Measurements from ENCODE around the gene AFF1. TPM values are rescaled to one million over a fixed set of nuclear protein-coding genes. Genes with fewer than 3 reads are reported as not detected.

Gene AFF1
- total RNA-seq, 1 donor from 2014 or later = 58.2 TPM

DNA sequence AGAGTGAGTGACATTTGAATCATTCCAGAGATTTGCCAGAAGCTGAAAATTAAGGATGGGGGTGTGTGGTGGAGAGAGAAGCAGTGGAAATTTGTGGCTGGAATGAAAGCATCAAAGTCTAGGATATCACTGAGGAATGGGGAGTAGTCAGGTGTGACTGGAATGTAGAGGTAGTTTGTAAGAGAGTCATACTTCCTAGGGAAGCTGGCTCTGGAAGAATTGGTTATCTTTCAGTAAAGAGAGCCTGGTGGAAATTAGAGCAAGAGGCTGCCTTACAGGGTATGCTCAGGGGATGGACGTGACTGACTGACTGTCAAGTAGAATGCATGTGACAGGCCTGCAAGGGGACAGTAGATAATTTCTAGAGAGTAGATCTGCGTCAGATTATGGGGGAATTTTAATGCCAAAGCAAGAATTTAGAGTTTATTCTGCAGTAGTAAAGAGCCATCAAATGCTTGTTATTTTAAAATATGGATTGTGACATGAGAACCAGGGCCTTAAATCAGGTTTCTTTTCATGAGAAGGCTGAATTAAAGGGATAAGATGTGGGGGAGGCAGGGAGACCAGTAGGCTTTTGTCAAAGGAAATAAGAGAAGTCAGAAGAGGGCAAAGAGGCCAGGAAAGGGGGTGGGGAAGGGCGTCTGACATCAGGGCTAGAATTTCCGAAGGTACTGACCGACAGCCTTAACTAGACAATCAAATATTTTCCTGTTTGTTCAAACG is 109.9 kb downstream of the AFF1 start:
- Histone ChIP-seq H3K9me3 (ENCODE audit: insufficient read depth, low read depth, low read length) (no peaks in the 10 kb centered on the region), H3K4me2 (ENCODE audit: low read length) (no peak overlapping the region), H3K9ac (ENCODE audit: low read length) (no peak overlapping the region), H2AFZ (ENCODE audit: low read depth, low read length) (no peak overlapping the region), H3K4me3 (ENCODE audit: insufficient read depth, low read depth, low read length) (no peak overlapping the region), H4K20me1 (ENCODE audit: insufficient read depth, low read length) (peaks cover 46% of the 10 kb centered on the region), H3K36me3 (ENCODE audit: insufficient read depth, low read length) (no peaks in the 10 kb centered on the region), H3K27ac (ENCODE audit: low read depth, low read length) (no peak overlapping the region), H3K4me1 (ENCODE audit: insufficient read depth, low read length) (peaks cover 3% of the 10 kb centered on the region), H3K27me3 (ENCODE audit: insufficient read depth, low read length) (no peaks in the 10 kb centered on the region), H3K79me2 (ENCODE audit: insufficient read depth, low read length) (peaks cover 36% of the 10 kb centered on the region)
- Mint-ChIP-seq H3K9me3 (ENCODE audit: unreplicated experiment) (no peaks in the 10 kb centered on the region), H3K4me3 (ENCODE audit: unreplicated experiment) (no peak overlapping the region), H3K27ac (ENCODE audit: unreplicated experiment) (no peak overlapping the region), H3K27me3 (ENCODE audit: low read depth, unreplicated experiment) (no peaks in the 10 kb centered on the region), H3K36me3 (ENCODE audit: low read depth, unreplicated experiment) (peaks cover 5% of the 10 kb centered on the region), H3K4me1 (ENCODE audit: low read depth, unreplicated experiment) (peaks cover 11% of the 10 kb centered on the region)
- no peak for DNase-seq (ENCODE audit: low read depth)
- FAIRE-seq = no peak
- TF ChIP-seq, protein P1, sequence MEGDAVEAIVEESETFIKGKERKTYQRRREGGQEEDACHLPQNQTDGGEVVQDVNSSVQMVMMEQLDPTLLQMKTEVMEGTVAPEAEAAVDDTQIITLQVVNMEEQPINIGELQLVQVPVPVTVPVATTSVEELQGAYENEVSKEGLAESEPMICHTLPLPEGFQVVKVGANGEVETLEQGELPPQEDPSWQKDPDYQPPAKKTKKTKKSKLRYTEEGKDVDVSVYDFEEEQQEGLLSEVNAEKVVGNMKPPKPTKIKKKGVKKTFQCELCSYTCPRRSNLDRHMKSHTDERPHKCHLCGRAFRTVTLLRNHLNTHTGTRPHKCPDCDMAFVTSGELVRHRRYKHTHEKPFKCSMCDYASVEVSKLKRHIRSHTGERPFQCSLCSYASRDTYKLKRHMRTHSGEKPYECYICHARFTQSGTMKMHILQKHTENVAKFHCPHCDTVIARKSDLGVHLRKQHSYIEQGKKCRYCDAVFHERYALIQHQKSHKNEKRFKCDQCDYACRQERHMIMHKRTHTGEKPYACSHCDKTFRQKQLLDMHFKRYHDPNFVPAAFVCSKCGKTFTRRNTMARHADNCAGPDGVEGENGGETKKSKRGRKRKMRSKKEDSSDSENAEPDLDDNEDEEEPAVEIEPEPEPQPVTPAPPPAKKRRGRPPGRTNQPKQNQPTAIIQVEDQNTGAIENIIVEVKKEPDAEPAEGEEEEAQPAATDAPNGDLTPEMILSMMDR (IDR thresholded peaks at IDR 0.05; ENCODE audit: insufficient read depth, low read depth, low read length) = no peak
- TF ChIP-seq EZH2 (IDR thresholded peaks at IDR 0.05; ENCODE audit: insufficient read depth, low read length) = no peak

DNA sequence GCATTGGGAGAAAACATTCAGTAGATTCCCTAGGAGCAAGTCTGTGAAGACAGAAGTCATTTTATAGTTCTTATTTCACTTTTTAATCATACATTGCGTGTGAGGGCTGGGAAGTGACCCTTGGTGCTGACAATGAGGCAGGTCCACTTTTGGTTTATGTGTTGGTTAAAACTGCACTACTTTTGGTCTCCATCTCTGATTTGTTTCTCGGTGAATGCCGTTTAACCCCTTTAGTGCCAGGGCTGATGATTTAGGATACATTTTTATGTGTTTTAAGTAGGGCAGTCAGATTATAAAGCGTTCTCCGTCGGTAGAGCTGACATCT is 110.4 kb downstream of the AFF1 start:
- H3K27ac Mint-ChIP-seq (ENCODE audit: unreplicated experiment) = no peak overlapping the region
- Histone ChIP-seq H3K4me3 (ENCODE audit: insufficient read depth, low read depth, low read length) (no peak overlapping the region), H3K9ac (ENCODE audit: low read length) (no peak overlapping the region), H3K27ac (ENCODE audit: low read depth, low read length) (no peak overlapping the region), H3K9me3 (ENCODE audit: insufficient read depth, low read depth, low read length) (no peaks in the 10 kb centered on the region), H2AFZ (ENCODE audit: low read depth, low read length) (no peak overlapping the region), H3K79me2 (ENCODE audit: insufficient read depth, low read length) (peaks cover 30% of the 10 kb centered on the region), H4K20me1 (ENCODE audit: insufficient read depth, low read length) (peaks cover 43% of the 10 kb centered on the region), H3K4me1 (ENCODE audit: insufficient read depth, low read length) (peaks cover 3% of the 10 kb centered on the region), H3K27me3 (ENCODE audit: insufficient read depth, low read length) (no peaks in the 10 kb centered on the region), H3K36me3 (ENCODE audit: insufficient read depth, low read length) (no peaks in the 10 kb centered on the region), H3K4me2 (ENCODE audit: low read length) (no peak overlapping the region)
- DNase-seq (ENCODE audit: low read depth) (no peak), FAIRE-seq (no peak)
- no peaks in the 10 kb centered on the region for H3K27me3 Mint-ChIP-seq (ENCODE audit: low read depth, unreplicated experiment)
- H3K9me3 Mint-ChIP-seq (ENCODE audit: unreplicated experiment) = no peaks in the 10 kb centered on the region
- peaks cover 13% of the 10 kb centered on the region for H3K4me1 Mint-ChIP-seq (ENCODE audit: low read depth, unreplicated experiment)
- TF ChIP-seq EZH2 (IDR thresholded peaks at IDR 0.05; ENCODE audit: insufficient read depth, low read length) = no peak
- TF ChIP-seq, protein P1 (IDR thresholded peaks at IDR 0.05; ENCODE audit: insufficient read depth, low read depth, low read length) = no peak
- no peak overlapping the region for H3K4me3 Mint-ChIP-seq (ENCODE audit: unreplicated experiment)
- H3K36me3 Mint-ChIP-seq (ENCODE audit: low read depth, unreplicated experiment) = peaks cover 5% of the 10 kb centered on the region

DNA sequence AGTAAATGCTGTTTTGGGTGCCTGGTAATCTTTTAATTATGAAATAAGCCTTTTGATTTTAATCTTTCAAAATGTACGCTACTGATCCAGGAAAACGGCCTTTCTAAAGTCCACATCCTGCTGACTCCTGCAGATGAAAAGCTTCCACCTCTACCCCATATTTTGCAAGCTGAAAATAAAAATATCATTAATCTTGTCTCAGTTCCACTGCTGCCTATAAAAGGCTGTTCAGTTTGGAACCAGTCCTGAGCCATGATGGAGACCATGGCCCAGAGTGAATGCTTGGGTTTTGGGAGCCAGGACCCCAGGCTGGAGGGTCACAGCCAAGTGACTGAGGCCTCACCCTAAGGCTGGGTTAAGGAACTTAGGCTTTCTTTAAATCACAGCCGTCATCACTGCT is 110.8 kb downstream of the AFF1 start:
- H3K36me3 Mint-ChIP-seq (ENCODE audit: low read depth, unreplicated experiment) = peaks cover 7% of the 10 kb centered on the region
- peaks cover 40% of the 10 kb centered on the region for H4K20me1 ChIP-seq (ENCODE audit: insufficient read depth, low read length)

More for the DNA sequence above, 110.8 kb downstream of the AFF1 start:
- H2AFZ ChIP-seq (ENCODE audit: low read depth, low read length) = no peak overlapping the region
- H3K4me3 ChIP-seq (ENCODE audit: insufficient read depth, low read depth, low read length) = no peak overlapping the region
- DNase-seq (ENCODE audit: low read depth) (no peak), FAIRE-seq (no peak)
- H3K4me2 ChIP-seq (ENCODE audit: low read length) = no peak overlapping the region
- Mint-ChIP-seq H3K4me3 (ENCODE audit: unreplicated experiment) (no peak overlapping the region), H3K27me3 (ENCODE audit: low read depth, unreplicated experiment) (no peaks in the 10 kb centered on the region), H3K9me3 (ENCODE audit: unreplicated experiment) (no peaks in the 10 kb centered on the region), H3K4me1 (ENCODE audit: low read depth, unreplicated experiment) (peaks cover 17% of the 10 kb centered on the region), H3K27ac (ENCODE audit: unreplicated experiment) (peak overlapping the region; percentile 15)
- TF ChIP-seq EZH2 (IDR thresholded peaks at IDR 0.05; ENCODE audit: insufficient read depth, low read length) = no peak
- TF ChIP-seq, protein P1 (IDR thresholded peaks at IDR 0.05; ENCODE audit: insufficient read depth, low read depth, low read length) = no peak
- H3K27me3 ChIP-seq (ENCODE audit: insufficient read depth, low read length) = no peaks in the 10 kb centered on the region
- peaks cover 3% of the 10 kb centered on the region for H3K4me1 ChIP-seq (ENCODE audit: insufficient read depth, low read length)
- H3K27ac ChIP-seq (ENCODE audit: low read depth, low read length) = no peak overlapping the region
- no peaks in the 10 kb centered on the region for H3K36me3 ChIP-seq (ENCODE audit: insufficient read depth, low read length)
- no peak overlapping the region for H3K9ac ChIP-seq (ENCODE audit: low read length)
- H3K9me3 ChIP-seq (ENCODE audit: insufficient read depth, low read depth, low read length) = no peaks in the 10 kb centered on the region
- H3K79me2 ChIP-seq (ENCODE audit: insufficient read depth, low read length) = peaks cover 27% of the 10 kb centered on the region
